Activated CD4-positive, CD25-positive, alpha-beta regulatory T cell treated with anti-CD3 and anti-CD28 coated beads, Interleukin-2, amount 50 U/mL, for 72 hours (primary cell): ENCODE results near the gene MEIS2.

Experiments
- DNase-seq: peaks from one replicate; pipeline ENCODE4 v3.0.0; 2021

The MEIS2 gene

GRCh38 chr15:37070686-37071085 lies 29.7 kb downstream of the MEIS2 start:
- no peak for DNase-seq

DNA sequence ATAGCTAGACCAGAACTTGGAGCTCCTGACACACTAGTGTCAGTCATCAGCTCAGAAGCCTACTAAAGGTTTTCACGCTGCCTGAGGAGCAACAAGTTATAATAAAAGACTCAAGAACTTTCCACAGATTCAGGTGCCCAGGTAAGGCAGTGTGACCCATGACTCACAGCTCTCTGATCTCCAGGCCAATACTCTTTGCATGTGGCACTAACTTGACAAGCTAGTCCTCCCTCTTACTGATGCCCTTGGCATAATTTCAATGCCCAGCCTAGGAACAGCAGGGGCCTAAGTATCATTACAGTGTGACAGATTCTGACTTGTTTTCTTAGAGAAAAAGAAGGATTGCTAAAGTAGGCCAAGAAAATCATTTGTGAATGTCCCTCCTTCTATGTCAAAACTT lies 38.4 kb downstream of the MEIS2 start:
- DNase-seq = no peak

DNA sequence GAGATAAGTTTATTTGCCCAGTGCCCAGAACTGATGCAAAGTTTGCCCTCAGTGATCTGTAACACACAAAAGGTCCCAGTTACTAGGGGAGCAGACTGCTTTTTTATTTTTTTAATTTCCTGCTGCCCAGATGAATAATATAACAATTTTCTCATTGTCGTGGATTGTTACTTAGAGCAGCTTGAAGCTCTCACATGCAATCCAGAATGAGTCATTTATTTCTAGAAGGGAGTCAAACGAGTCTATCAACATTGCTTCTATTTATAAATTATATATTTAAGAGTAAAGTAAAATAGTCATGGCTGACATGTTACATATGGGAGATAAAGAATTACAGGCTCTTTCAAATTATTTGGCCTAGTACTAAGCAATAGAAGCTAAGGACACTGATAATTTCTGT lies 41.3 kb downstream of the MEIS2 start:
- no peak for DNase-seq

GRCh38 chr15:37058316-37058985 lies 41.9 kb downstream of the MEIS2 start:
- no peak for DNase-seq

GRCh38 chr15:37057831-37058230 lies 42.5 kb downstream of the MEIS2 start:
- no peak for DNase-seq

GRCh38 chr15:37057256-37057655 lies 43.1 kb downstream of the MEIS2 start:
- DNase-seq = no peak

GRCh38 chr15:37056177-37057121 lies 43.9 kb downstream of the MEIS2 start:
- DNase-seq = no peak

GRCh38 chr15:37055481-37055880 lies 44.9 kb downstream of the MEIS2 start:
- DNase-seq = no peak

- no peak for DNase-seq
Observed at GRCh38 chr15:37054336-37054735, 46.0 kb downstream of the MEIS2 start.

- DNase-seq = no peak
Observed at GRCh38 chr15:37053166-37053565, 47.2 kb downstream of the MEIS2 start.

DNA sequence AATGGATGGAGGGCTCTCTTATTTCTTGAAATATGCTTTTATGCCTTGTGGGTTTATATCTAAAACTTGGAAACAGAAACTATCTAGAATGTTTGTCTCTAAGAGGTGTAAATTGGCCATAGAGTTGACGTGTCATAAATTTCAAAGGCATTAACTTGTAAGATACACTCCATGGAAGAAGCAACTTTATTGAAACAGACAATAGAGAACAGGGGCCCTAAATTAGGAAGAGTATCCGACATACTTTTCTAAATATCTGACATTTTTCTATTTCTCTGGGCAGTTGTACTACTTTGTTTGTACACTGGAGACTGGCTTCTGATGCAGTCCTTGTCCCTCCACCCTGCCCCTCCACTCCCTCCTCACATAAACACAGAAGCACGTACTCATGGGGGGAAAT lies 50.0 kb downstream of the MEIS2 start:
- no peak for DNase-seq

DNA sequence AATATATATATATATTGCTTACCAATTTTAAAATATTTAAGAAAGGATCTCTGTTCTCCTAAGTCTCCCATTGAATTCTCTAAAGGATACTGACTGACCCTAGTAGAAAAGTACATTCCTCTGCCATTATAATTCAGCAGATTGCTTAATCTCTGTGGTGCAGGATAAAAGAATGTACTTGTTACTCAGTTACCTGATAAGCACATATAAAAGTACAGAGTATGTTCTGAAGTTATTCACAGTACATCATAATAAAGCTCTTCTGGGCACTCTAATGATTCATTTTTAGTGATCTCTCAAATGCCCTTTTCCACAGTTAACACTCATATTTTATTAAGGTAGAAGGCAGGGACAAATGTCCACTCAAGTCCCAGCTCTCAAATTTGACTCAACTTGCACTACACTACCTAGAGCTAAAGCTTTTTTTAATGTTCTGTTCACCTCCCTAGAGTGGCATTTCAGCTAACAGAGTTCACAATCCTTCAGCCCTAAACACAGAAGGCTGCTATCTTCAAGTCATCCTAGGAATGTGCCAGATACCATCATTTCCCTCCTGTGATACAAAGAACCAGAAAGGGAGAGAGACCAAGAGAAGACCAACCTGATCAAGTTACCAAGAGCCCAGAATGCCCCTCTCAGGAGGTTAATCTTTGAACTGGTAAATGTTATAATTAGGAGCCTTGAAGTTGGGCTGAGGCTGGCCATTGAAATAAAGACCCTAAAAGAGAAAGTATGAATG lies 53.3 kb downstream of the MEIS2 start:
- DNase-seq = no peak

- DNase-seq = no peak
Observed at GRCh38 chr15:37045859-37046740, 54.2 kb downstream of the MEIS2 start.

- no peak for DNase-seq
Observed at GRCh38 chr15:37044915-37045648, 55.3 kb downstream of the MEIS2 start.

DNA sequence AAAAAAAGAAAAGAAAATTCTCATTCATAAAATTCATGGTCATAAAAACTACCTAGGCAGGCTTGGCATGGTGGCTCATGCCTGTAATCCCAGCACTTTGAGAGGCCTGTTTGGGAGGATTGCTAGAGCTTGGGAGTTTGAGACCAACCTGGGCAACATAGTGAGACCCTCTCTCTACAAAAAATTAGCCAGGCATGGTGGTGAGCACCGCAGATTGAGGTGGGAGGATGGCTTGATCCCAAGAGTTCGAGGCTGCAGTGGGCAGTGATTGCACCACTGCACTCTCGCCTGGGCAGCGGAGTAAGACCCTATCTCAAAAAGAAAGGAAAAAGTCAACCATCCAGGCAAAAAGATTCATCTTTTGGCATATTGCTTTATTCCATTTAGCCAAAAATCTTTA lies 58.5 kb downstream of the MEIS2 start:
- DNase-seq = no peak

DNA sequence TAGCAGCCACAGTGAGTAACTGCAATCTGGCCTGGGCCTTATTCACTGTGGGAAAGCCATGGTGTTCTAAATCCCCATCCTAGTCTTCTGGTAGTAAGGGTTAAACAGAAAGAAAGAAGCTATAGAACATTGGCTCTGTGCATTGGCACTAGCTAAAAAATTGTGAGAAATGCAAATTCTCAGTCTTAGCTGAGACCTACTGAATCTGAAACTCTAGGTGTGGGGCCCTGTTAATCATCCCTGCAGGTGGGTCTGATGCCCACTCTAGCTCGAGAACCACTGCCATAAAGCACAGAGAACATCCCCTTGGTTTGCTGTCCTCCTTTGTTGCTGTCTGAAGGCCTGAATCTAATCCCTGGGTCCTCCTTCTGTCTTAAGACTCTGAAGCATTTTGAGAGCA lies 59.3 kb downstream of the MEIS2 start:
- DNase-seq = no peak

- DNase-seq = no peak
Observed at GRCh38 chr15:37040072-37040742, 60.1 kb downstream of the MEIS2 start.

- DNase-seq = no peak
Observed at GRCh38 chr15:37038716-37039106, 61.6 kb downstream of the MEIS2 start.

- DNase-seq = no peak
Observed at GRCh38 chr15:37037850-37038715, 62.3 kb downstream of the MEIS2 start.

GRCh38 chr15:37037071-37037655 lies 63.2 kb downstream of the MEIS2 start:
- DNase-seq = no peak
